Astrocyte (in vitro differentiated cells and primary cell): ENCODE measurements around the gene OR6C2.

ENCODE experiments used
- EZH2 ChIP-seq: IDR thresholded peaks from 2 replicates; pipeline ENCODE4 v1.6.1; 2012; ENCODE audit warnings: mild to moderate bottlenecking, low read length, inconsistent platforms; ENCODE audit not compliant: insufficient read depth
- TF ChIP-seq, protein P1 (sequence below): IDR thresholded peaks from 2 replicates; pipeline ENCODE4 v1.5.1; 2011; ENCODE audit warnings: low read depth, mild to moderate bottlenecking, inconsistent platforms, low read length, moderate library complexity; ENCODE audit not compliant: insufficient read depth

DNA sequence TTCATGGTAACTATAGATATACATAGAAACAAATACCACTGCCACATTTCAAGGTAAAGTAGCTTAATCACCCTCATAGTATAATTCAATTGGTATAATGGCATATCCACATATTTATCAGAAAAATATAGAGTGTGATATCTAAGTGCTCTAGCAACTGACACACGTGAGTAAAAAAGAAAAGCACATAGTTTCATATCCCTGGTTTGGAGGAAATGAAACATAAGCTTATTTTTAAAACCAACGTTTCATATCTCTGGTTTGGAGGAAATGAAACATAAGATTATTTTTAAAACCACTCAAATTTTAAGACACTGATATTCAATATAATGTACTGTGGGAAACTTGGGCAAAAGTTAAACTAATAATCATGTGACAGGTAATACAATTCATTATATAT is 24.0 kb downstream of the OR6C2 start:
- TF ChIP-seq, protein P1, sequence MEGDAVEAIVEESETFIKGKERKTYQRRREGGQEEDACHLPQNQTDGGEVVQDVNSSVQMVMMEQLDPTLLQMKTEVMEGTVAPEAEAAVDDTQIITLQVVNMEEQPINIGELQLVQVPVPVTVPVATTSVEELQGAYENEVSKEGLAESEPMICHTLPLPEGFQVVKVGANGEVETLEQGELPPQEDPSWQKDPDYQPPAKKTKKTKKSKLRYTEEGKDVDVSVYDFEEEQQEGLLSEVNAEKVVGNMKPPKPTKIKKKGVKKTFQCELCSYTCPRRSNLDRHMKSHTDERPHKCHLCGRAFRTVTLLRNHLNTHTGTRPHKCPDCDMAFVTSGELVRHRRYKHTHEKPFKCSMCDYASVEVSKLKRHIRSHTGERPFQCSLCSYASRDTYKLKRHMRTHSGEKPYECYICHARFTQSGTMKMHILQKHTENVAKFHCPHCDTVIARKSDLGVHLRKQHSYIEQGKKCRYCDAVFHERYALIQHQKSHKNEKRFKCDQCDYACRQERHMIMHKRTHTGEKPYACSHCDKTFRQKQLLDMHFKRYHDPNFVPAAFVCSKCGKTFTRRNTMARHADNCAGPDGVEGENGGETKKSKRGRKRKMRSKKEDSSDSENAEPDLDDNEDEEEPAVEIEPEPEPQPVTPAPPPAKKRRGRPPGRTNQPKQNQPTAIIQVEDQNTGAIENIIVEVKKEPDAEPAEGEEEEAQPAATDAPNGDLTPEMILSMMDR = no peak
- no peak for TF ChIP-seq EZH2
